Gastroesophageal sphincter (tissue), 4 donors: ENCODE results near the gene TPSD1. TPM values are rescaled to one million over a fixed set of nuclear protein-coding genes. Genes with fewer than 3 reads are reported as not detected.
"Not testable (repeated sequence)": the region's sequence is repeated elsewhere in the genome, so short reads cannot be mapped to it uniquely, and the experiment has no call there.

Source experiments
- ATAC-seq: fragments of 150-250 bp; one replicate; pipeline ENCODE4 v1.9.1; 2016; ENCODE audit warnings: mild to moderate bottlenecking, moderate library complexity
- H3K27ac ChIP-seq, 4 donors: fragments of 200-600 bp; sonication (generic) in 3 of 4; 1 replicate in 3 of 4; 2 replicates in 1 of 4; pipeline ENCODE4 v1.5.1; 2016 to 2019
- H3K27me3 ChIP-seq: fragments of 200-600 bp; sonication (generic); one replicate; pipeline ENCODE4 v1.5.1; 2019
- H3K36me3 ChIP-seq, 2 donors: fragments of 200-600 bp; sonication (generic); one replicate each; pipeline ENCODE4 v1.5.1; 2019; ENCODE audit warnings: control low read depth in 1 of 2
- H3K4me1 ChIP-seq, 3 donors: fragments of 200-600 bp; sonication (generic); 1 replicate in 2 of 3; 2 replicates in 1 of 3; pipeline ENCODE4 v1.5.1; 2016 to 2019; ENCODE audit warnings: control low read depth in 2 of 3
- H3K4me3 ChIP-seq, 2 donors: fragments of 200-600 bp; sonication (generic); one replicate each; pipeline ENCODE4 v1.5.1; 2019; ENCODE audit warnings: mild to moderate bottlenecking in 1 of 2, moderate library complexity in 1 of 2
- H3K9me3 ChIP-seq, 3 donors: fragments of 200-600 bp; sonication (generic); one replicate each; pipeline ENCODE4 v1.5.1; 2017 to 2019; ENCODE audit warnings: control low read depth in 2 of 3
- EP300 ChIP-seq: sonication (generic); formaldehyde crosslinking; IDR thresholded peaks from one replicate; pipeline ENCODE4 v1.6.1; 2017; ENCODE audit warnings: antibody characterized with exemption, mild to moderate bottlenecking
- POLR2A ChIP-seq, 2 donors: fragments of 450-650 bp; IDR thresholded peaks; one replicate each; pipeline ENCODE4 v1.6.1; 2017; ENCODE audit warnings: antibody characterized with exemption in 2 of 2, mild to moderate bottlenecking in 2 of 2, moderate library complexity in 1 of 2
- POLR2AphosphoS5 ChIP-seq: sonication (generic); formaldehyde crosslinking; IDR thresholded peaks from one replicate; pipeline ENCODE4 v1.6.1; 2017; ENCODE audit warnings: antibody characterized with exemption
- WGBS, 2 donors: methylation state at CpG; one replicate each; pipeline ENCODE4 v1.1.5; 2018; ENCODE audit warnings: low coverage in 1 of 2; 5-methylcytosine and 5-hydroxymethylcytosine counted together
- total RNA-seq, 4 donors: library from RNA; depleted of rRNA; stranded (reverse); fragments of >200 nt; gene quantifications; one replicate each; pipeline ENCODE4 v1.1.0, GENCODE V29; 2016
- TF ChIP-seq, protein P1 (sequence below), 4 experiments: fragments of 200-600 bp in 2 of 4; fragments of 450-650 bp in 2 of 4; sonication (generic) in 1 of 4; IDR thresholded peaks; one replicate each; pipeline ENCODE4 v1.5.1; 2017 to 2019; ENCODE audit warnings: antibody characterized with exemption in 4 of 4, mild to moderate bottlenecking in 2 of 4, moderate library complexity in 2 of 4

Gene TPSD1
- total RNA-seq, 4 donors from 2014 or later = 2.8 to 6.4 (median 3.7) TPM; not detected in 1

DNA sequence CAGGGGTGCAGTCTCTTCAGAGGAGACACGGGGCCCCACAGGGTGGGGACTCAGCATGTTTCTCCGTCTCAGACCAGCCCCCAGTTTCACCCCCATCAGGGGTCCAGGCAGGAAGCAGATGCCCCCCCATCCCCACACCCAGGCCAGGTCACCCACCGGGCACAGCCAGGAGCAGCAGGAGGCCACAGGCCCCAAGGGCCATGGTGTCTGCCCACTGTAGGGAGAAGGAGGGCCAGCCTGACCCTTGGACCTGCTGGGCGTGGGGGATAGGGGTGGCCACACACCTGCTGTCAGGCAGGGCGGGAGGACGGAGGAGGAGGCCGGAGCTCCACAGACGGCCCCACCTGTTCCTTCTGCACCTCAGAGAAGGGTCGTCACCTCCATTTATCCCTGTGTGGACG, 30.8 kb upstream of the TPSD1 start, which contains the start of gene TPSG1:
Gene TPSG1, minus strand, starts transcription at position 218 of the 401 bp plus-strand sequence. Its CDS starts 16 bp downstream, at position 202.
- H3K4me1 ChIP-seq = peaks cover 0 to 34% (median 0%) of the 10 kb centered on the region in 3 donors
- WGBS, 2 donors = no CpG with 5 or more reads among the region's 10 CpGs
- peak within 1 kb of the TSS in 3 of 4 donors; percentile 63 to 71 (median 66) for H3K27ac ChIP-seq
- H3K36me3 ChIP-seq = peaks cover 0 to 18% of the 10 kb centered on the region in 2 donors
- no peak within 1 kb of the TSS for H3K4me3 ChIP-seq
- no peaks in the 10 kb centered on the region for H3K9me3 ChIP-seq
- no peaks in the 10 kb centered on the region for H3K27me3 ChIP-seq
- no peak for ATAC-seq
- TF ChIP-seq, protein P1, sequence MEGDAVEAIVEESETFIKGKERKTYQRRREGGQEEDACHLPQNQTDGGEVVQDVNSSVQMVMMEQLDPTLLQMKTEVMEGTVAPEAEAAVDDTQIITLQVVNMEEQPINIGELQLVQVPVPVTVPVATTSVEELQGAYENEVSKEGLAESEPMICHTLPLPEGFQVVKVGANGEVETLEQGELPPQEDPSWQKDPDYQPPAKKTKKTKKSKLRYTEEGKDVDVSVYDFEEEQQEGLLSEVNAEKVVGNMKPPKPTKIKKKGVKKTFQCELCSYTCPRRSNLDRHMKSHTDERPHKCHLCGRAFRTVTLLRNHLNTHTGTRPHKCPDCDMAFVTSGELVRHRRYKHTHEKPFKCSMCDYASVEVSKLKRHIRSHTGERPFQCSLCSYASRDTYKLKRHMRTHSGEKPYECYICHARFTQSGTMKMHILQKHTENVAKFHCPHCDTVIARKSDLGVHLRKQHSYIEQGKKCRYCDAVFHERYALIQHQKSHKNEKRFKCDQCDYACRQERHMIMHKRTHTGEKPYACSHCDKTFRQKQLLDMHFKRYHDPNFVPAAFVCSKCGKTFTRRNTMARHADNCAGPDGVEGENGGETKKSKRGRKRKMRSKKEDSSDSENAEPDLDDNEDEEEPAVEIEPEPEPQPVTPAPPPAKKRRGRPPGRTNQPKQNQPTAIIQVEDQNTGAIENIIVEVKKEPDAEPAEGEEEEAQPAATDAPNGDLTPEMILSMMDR (IDR thresholded peaks at IDR 0.05) = no peak
- no peak for TF ChIP-seq EP300
- TF ChIP-seq POLR2A (IDR thresholded peaks at IDR 0.05) = no peak
- TF ChIP-seq POLR2AphosphoS5 = no peak

DNA sequence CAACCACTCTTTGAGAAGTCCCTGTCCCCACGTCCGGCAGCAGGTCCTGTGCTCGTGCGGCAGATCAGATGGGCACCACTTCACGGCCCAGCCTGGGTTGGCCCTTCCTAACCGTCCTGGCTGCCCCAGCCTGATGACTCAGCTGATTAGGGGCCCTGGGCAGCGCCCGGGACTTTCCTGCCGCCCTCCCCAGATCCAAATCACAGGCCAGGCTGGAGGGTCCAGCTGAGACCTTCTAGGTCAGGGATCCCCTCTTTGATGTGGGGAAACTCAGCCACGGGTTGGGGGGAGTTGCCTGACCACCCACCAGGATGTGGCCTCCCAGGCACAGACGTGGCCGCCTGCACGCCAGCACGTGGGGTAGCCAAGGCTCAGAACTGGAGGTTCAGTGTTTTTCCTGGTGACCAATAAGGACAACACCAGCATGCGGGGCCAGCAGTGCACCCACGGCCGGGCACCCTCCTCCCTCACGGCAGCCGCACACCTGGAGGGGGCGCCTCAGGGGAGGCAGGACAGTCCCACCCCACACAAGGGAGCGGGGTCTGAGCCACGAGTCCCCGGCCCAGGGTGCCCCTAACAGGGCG, 30.0 kb upstream of the TPSD1 start:
- WGBS, 2 donors = no CpG with 5 or more reads among the region's 24 CpGs

DNA sequence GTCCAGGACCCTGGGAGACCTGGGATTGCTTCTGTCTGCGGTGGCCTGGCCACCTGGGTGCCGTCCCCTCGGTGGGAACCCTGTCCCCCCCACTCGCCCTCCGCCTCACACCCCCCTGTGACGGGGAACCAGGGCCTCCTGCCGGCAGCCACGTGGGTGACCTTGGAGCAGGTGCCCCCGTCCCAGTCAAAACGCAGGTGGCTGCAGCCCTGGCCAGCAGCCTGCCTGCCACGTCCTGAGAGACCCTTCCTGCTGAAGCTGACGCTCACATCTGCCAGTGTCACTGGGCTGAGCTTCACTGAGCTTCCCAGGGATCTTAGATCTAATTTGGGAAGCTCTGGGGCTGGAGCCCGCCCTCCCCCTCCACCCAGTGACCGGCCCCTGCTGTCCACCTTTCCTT, 29.2 kb upstream of the TPSD1 start:
- not testable (repeated sequence) for H3K9me3 ChIP-seq, ATAC-seq, H3K27me3 ChIP-seq, H3K27ac ChIP-seq, H3K36me3 ChIP-seq, H3K4me3 ChIP-seq
- no CpG with 5 or more reads among the region's 14 CpGs for WGBS, 2 donors
- H3K4me1 ChIP-seq = peaks cover 0 to 25% (median 0%) of the 10 kb centered on the region in 3 donors

More for the DNA sequence above, 30.0 kb upstream of the TPSD1 start:
- peak; percentile 42 for ATAC-seq
- peaks cover 0 to 10% of the 10 kb centered on the region in 2 donors for H3K36me3 ChIP-seq
- not testable (repeated sequence) for H3K27me3 ChIP-seq, H3K9me3 ChIP-seq, H3K4me3 ChIP-seq
- TF ChIP-seq POLR2AphosphoS5 = peak; percentile 30
- peak overlapping the region in 3 of 4 donors; percentile 63 to 71 (median 66) for H3K27ac ChIP-seq
- H3K4me1 ChIP-seq = peaks cover 0 to 27% (median 0%) of the 10 kb centered on the region in 3 donors

DNA sequence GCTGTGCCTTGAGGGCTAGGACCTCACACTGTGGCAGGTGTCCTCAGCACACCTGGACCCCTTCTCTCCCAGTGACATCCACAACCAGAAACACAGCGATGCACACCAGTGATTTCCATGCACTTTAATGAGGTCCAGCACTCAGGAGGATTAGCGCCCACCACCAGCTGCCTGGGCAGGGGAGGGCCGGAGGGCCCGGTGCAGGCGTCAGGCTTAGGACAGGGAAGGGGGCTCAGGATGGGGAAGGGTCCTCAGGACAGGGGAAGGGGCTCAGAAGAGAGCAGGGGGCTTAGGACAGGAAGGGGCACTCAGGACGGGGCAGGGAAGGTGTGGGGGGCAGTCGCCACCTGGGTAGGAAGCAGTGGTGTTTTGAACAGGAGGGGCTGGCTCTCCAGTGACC, 27.6 kb upstream of the TPSD1 start:
- no CpG with 5 or more reads among the region's 7 CpGs for whole genome bisulfite sequencing, 2 donors
- not testable (repeated sequence) for H3K27ac ChIP-seq, H3K4me3 ChIP-seq, H3K27me3 ChIP-seq, H3K36me3 ChIP-seq, ATAC-seq, H3K9me3 ChIP-seq
- H3K4me1 ChIP-seq = peaks cover 0 to 25% (median 0%) of the 10 kb centered on the region in 3 donors

DNA sequence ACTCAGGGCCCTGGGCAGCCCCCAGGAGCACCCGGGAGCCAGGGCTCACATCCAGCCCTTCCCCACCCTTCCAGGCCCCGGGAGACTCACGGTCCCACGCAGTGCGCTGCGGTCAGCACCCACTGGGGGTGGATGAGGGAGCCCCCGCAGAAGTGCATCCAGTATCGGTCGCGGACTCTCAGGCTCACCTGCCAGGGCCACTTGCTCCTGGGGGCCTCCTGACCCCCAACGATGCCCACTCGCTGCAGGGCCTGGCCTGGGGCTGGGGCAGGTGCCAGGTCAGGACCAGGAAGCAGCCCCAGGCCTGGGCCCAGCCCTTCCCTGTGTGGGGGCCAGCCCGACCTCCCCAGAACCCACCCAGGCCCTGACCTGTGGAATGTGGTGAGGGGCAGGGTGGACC, 26.4 kb upstream of the TPSD1 start:
- H3K9me3 ChIP-seq, H3K36me3 ChIP-seq, ATAC-seq, H3K27me3 ChIP-seq, H3K4me3 ChIP-seq, H3K27ac ChIP-seq: not testable (repeated sequence)
- no CpG with 5 or more reads among the region's 13 CpGs for WGBS, 2 donors
- peaks cover 0 to 25% (median 0%) of the 10 kb centered on the region in 3 donors for H3K4me1 ChIP-seq

DNA sequence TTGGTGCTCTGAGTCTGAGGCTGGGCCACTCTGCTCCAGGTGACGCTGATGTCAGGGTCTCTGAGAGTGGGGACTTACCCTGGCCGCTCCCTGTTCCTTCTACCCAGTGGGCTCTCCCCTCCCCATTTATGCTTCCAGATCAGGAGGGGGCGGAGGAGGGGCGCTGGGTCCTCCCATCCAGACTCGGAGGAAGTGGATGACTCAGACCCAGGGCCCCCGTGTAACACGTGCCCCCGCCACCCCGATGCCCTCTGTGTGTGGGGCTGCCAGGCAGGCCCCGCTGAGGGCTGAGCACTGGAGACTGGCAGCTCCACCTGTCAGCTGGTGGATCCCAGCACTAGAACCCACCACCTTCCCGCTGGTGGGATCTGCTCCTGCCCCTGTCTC, 25.8 kb upstream of the TPSD1 start, which contains the start of gene TPSB2:
Gene TPSB2, minus strand, starts transcription at position 101 of the 387 bp plus-strand sequence. CDS start 233 bp downstream, outside the sequence.
- not testable (repeated sequence) for H3K27ac ChIP-seq, H3K36me3 ChIP-seq, H3K9me3 ChIP-seq, H3K27me3 ChIP-seq, H3K4me3 ChIP-seq, ATAC-seq
- WGBS, 2 donors = no CpG with 5 or more reads among the region's 11 CpGs
- H3K4me1 ChIP-seq = peaks cover 0 to 20% (median 0%) of the 10 kb centered on the region in 3 donors

DNA sequence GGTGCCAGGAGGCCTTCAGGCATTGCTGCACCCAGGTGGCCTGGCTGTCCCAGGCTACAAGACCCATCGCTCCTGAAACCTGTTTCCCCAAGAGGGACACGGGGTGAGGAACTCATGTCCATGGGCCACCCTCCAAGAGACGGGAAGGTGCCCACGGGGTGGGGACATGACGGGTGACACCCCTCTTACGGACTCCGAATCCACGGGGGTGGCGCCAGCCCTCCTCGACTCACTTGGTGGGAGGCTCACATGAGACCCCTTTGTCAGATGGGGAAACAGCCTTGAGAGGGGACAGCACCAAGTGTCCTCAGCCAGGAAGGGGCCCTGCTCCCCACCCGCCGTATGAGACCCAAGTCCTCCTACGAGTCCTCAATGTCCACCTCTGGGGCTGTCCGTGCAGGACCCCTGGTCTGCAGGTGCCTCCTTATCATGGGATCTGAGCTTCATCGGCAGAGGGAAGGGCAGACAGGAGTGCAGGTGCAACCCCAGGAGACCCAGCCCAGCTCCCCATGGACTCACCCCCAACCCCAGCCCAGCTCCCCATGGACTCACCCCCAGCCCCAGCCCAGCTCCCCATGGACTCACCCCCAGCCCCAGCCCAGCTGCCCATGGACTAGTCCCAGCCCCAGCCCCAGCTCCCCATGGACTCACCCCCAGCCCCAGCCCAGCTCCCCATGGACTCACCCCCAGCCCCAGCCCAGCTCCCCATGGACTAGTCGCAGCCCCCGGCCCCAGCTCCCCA, 25.2 kb upstream of the TPSD1 start:
- WGBS, 2 donors = no CpG with 5 or more reads among the region's 17 CpGs
- H3K36me3 ChIP-seq, ATAC-seq, H3K9me3 ChIP-seq, H3K4me3 ChIP-seq, H3K27ac ChIP-seq, H3K27me3 ChIP-seq: not testable (repeated sequence)
- H3K4me1 ChIP-seq = peaks cover 0 to 15% (median 0%) of the 10 kb centered on the region in 3 donors

DNA sequence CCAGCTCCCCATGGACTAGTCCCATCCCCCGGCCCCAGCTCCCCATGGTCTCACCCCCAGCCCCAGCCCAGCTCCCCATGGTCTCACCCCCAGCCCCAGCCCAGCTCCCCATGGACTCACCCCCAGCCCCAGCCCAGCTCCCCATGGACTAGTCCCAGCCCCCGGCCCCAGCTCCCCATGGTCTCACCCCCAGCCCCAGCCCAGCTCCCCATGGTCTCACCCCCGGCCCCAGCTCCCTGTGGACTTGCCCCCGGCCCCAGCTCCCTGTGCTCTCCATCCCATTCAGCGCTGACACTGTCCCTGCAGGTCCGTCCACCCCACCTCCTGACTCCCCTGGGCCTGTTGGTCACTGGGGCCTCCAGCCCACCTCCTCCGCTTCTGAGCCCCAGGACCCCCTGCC, 24.6 kb upstream of the TPSD1 start:
- no CpG with 5 or more reads among the region's 7 CpGs for WGBS, 2 donors
- H3K36me3 ChIP-seq, H3K27me3 ChIP-seq, H3K27ac ChIP-seq, H3K9me3 ChIP-seq, H3K4me1 ChIP-seq, ATAC-seq, H3K4me3 ChIP-seq: not testable (repeated sequence)

DNA sequence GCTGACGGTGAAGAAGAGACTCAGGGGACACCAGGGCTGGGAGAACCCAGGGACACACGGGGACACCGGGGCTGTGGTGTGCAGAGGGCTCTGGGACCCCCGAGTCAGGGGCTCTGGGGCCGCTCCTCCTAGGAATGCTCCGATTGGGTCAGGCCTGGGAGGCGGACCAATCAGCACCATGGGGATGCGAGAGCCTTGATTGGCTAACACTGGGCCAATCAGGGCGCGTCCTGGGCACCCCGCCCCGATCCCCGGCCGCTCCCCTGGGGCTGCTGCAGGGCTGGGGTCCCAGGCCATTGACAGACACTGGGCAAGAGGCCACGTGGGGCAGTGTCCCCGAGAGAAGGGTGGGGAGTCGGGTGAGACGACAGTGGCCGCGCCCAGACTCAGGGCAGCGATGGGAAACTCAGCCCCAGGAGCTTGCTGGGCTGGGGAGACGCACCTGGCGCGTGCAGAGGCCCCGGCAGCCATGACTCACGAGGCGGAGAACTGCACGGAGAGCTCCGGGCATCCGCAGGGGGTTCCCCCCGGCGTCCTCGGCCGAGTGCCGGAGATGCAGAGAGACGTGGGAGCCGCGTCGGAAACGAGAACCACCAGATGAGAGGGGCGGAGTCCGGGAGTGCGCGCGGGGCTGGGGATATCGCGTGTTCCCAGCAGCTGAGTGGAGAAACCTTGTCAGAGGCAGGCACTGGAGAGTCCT, 23.7 kb upstream of the TPSD1 start:
- H3K27ac ChIP-seq, H3K4me1 ChIP-seq, H3K36me3 ChIP-seq, H3K4me3 ChIP-seq, H3K9me3 ChIP-seq, H3K27me3 ChIP-seq, ATAC-seq: not testable (repeated sequence)
- no CpG with 5 or more reads among the region's 47 CpGs for WGBS, 2 donors

DNA sequence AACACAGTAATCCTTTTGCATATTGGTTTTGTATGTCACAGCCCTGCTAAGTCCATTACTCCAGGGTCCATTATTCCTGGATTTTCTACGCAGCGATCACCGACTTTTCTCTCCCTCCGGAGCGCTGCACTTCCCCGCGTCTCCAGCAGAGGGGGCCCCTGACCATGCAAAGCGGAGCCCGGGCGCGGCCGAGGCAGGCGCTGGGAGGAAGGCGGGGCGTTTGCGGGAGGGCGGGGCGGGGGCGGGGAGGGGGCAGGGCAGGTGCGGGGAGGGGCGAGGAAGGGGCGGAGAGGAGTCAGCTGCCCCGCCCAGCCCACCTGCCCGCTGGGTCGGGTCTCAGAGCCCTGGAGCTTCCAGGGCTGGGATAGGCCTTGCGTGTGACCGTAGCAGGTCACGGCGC, 19.2 kb upstream of the TPSD1 start:
- ATAC-seq = peak; percentile 43
- not testable (repeated sequence) for H3K9me3 ChIP-seq, H3K27ac ChIP-seq, H3K4me3 ChIP-seq, H3K36me3 ChIP-seq, H3K4me1 ChIP-seq
- no CpG with 5 or more reads among the region's 29 CpGs for WGBS, 2 donors
- peaks cover 20% of the 10 kb centered on the region for H3K27me3 ChIP-seq
